GM21360 (cell line): Measurements from ENCODE around the gene LRRC43.
"Not testable (repeated sequence)": the region's sequence is repeated elsewhere in the genome, so short reads cannot be mapped to it uniquely, and the experiment has no call there.

Source experiments
- ATAC-seq: cut with Tn5 transposase; IDR thresholded peaks from one replicate; pipeline ENCODE4 v1.9.1; 2021; ENCODE audit warnings: mild to moderate bottlenecking, moderate library complexity; ENCODE audit not compliant: unreplicated experiment

LRRC43 gene

GRCh38 chr12:122190842-122191668 is 8.1 kb downstream of the LRRC43 start:
- no peak for ATAC-seq

- ATAC-seq = no peak
Observed at GRCh38 chr12:122192441-122192840, 9.5 kb downstream of the LRRC43 start.

GRCh38 chr12:122194804-122195203 is 11.9 kb downstream of the LRRC43 start:
- no peak for ATAC-seq

- ATAC-seq = no peak
Observed at GRCh38 chr12:122195405-122195804, 12.5 kb downstream of the LRRC43 start.

- ATAC-seq = no peak
Observed at GRCh38 chr12:122197612-122197966, 14.7 kb downstream of the LRRC43 start.

- no peak for ATAC-seq
Observed at GRCh38 chr12:122199484-122200355, 16.8 kb downstream of the LRRC43 start.

- no peak for ATAC-seq
Observed at GRCh38 chr12:122200541-122201175, 17.7 kb downstream of the LRRC43 start.

GRCh38 chr12:122201381-122201780 is 18.5 kb downstream of the LRRC43 start:
- ATAC-seq = no peak

- no peak for ATAC-seq
Observed at GRCh38 chr12:122202017-122202416, 19.1 kb downstream of the LRRC43 start.

GRCh38 chr12:122202811-122203210 is 19.9 kb downstream of the LRRC43 start:
- ATAC-seq = not testable (repeated sequence)

GRCh38 chr12:122203301-122204166 is 20.6 kb downstream of the LRRC43 start, which contains the start of gene B3GNT4:
Gene B3GNT4, plus strand, starts transcription at chr12:122203709. Its CDS starts 910 bp downstream, at chr12:122204619.
- ATAC-seq = no peak

- no peak for ATAC-seq
Observed at GRCh38 chr12:122204167-122205052, 21.5 kb downstream of the LRRC43 start.

- ATAC-seq = no peak
Observed at GRCh38 chr12:122205053-122205925, 22.4 kb downstream of the LRRC43 start.

GRCh38 chr12:122206111-122206881 is 23.4 kb downstream of the LRRC43 start:
- no peak for ATAC-seq

GRCh38 chr12:122206976-122207375 is 24.1 kb downstream of the LRRC43 start:
- no peak for ATAC-seq

GRCh38 chr12:122207391-122207790 is 24.5 kb downstream of the LRRC43 start:
- ATAC-seq = no peak

GRCh38 chr12:122208073-122208820 is 25.3 kb downstream of the LRRC43 start:
- ATAC-seq = no peak
